LNCaP clone FGC (cell line): Measurements from ENCODE around the gene TMEM156.
"Not testable (repeated sequence)": the region's sequence is repeated elsewhere in the genome, so short reads cannot be mapped to it uniquely, and the experiment has no call there.

ENCODE experiments used
- DNase-seq: peaks from one replicate; pipeline ENCODE4 v3.0.0-alpha.2; 2011; ENCODE audit warnings: low read depth
- H3K4me3 ChIP-seq: 2 replicates; pipeline ENCODE4 v1.5.1; 2011; ENCODE audit warnings: mild to moderate bottlenecking, low read depth, low read length, control low read depth
- CTCF ChIP-seq: IDR thresholded peaks from 2 replicates; pipeline ENCODE4 v1.5.1; 2012; ENCODE audit warnings: mild to moderate bottlenecking; ENCODE audit not compliant: control insufficient read depth, insufficient read depth; ENCODE audit errors: extremely low read depth

TMEM156 gene

GRCh38 chr4:39023059-39023458 is 9.2 kb downstream of the TMEM156 start:
- DNase-seq, result no peak
- no peak overlapping the region for H3K4me3 ChIP-seq
- no peak for TF ChIP-seq CTCF

- no peak for TF ChIP-seq CTCF
- H3K4me3 ChIP-seq, result no peak overlapping the region
- DNase-seq, result no peak
These were observed 10.0 kb downstream of the TMEM156 start for GRCh38 chr4:39022241-39022640.

- no peak for TF ChIP-seq CTCF
These were observed 10.6 kb downstream of the TMEM156 start for GRCh38 chr4:39021631-39022030.

GRCh38 chr4:39020130-39020529 is 12.1 kb downstream of the TMEM156 start:
- DNase-seq, result no peak
- TF ChIP-seq CTCF, result no peak
- H3K4me3 ChIP-seq, result no peak overlapping the region

More at GRCh38 chr4:39021631-39022030, 10.6 kb downstream of the TMEM156 start:
- H3K4me3 ChIP-seq, result no peak overlapping the region
- no peak for DNase-seq

- H3K4me3 ChIP-seq, result no peak overlapping the region
- no peak for TF ChIP-seq CTCF
- DNase-seq, result no peak
These were observed 18.2 kb downstream of the TMEM156 start for GRCh38 chr4:39014028-39014427.

GRCh38 chr4:39004758-39005157 is 27.5 kb downstream of the TMEM156 start:
- no peak overlapping the region for H3K4me3 ChIP-seq
- TF ChIP-seq CTCF, result no peak
- no peak for DNase-seq

GRCh38 chr4:39002058-39002457 is 30.2 kb downstream of the TMEM156 start:
- not testable (repeated sequence) for H3K4me3 ChIP-seq, DNase-seq

- TF ChIP-seq CTCF, result no peak
- no peak overlapping the region for H3K4me3 ChIP-seq
- DNase-seq, result no peak
These were observed 36.6 kb downstream of the TMEM156 start for GRCh38 chr4:38995660-38996005.
